Gastroesophageal sphincter (tissue), 4 donors: ENCODE results near the gene DYSF. TPM values are rescaled to one million over a fixed set of nuclear protein-coding genes. Genes with fewer than 3 reads are reported as not detected.

Experiments used
- ATAC-seq: fragments of 150-250 bp; one replicate; pipeline ENCODE4 v1.9.1; 2016; ENCODE audit warnings: mild to moderate bottlenecking, moderate library complexity
- H3K27ac ChIP-seq, 4 donors: fragments of 200-600 bp; sonication (generic) in 3 of 4; 1 replicate in 3 of 4; 2 replicates in 1 of 4; pipeline ENCODE4 v1.5.1; 2016 to 2019
- H3K27me3 ChIP-seq: fragments of 200-600 bp; sonication (generic); one replicate; pipeline ENCODE4 v1.5.1; 2019
- H3K36me3 ChIP-seq, 2 donors: fragments of 200-600 bp; sonication (generic); one replicate each; pipeline ENCODE4 v1.5.1; 2019; ENCODE audit warnings: control low read depth in 1 of 2
- H3K4me1 ChIP-seq, 3 donors: fragments of 200-600 bp; sonication (generic); 1 replicate in 2 of 3; 2 replicates in 1 of 3; pipeline ENCODE4 v1.5.1; 2016 to 2019; ENCODE audit warnings: control low read depth in 2 of 3
- H3K4me3 ChIP-seq, 2 donors: fragments of 200-600 bp; sonication (generic); one replicate each; pipeline ENCODE4 v1.5.1; 2019; ENCODE audit warnings: mild to moderate bottlenecking in 1 of 2, moderate library complexity in 1 of 2
- H3K9me3 ChIP-seq, 3 donors: fragments of 200-600 bp; sonication (generic); one replicate each; pipeline ENCODE4 v1.5.1; 2017 to 2019; ENCODE audit warnings: control low read depth in 2 of 3
- EP300 ChIP-seq: sonication (generic); formaldehyde crosslinking; IDR thresholded peaks from one replicate; pipeline ENCODE4 v1.6.1; 2017; ENCODE audit warnings: antibody characterized with exemption, mild to moderate bottlenecking
- POLR2A ChIP-seq, 2 donors: fragments of 450-650 bp; IDR thresholded peaks; one replicate each; pipeline ENCODE4 v1.6.1; 2017; ENCODE audit warnings: antibody characterized with exemption in 2 of 2, mild to moderate bottlenecking in 2 of 2, moderate library complexity in 1 of 2
- POLR2AphosphoS5 ChIP-seq: sonication (generic); formaldehyde crosslinking; IDR thresholded peaks from one replicate; pipeline ENCODE4 v1.6.1; 2017; ENCODE audit warnings: antibody characterized with exemption
- WGBS, 2 donors: methylation state at CpG; one replicate each; pipeline ENCODE4 v1.1.5; 2018; ENCODE audit warnings: low coverage in 1 of 2; 5-methylcytosine and 5-hydroxymethylcytosine counted together
- total RNA-seq, 4 donors: library from RNA; depleted of rRNA; stranded (reverse); fragments of >200 nt; gene quantifications; one replicate each; pipeline ENCODE4 v1.1.0, GENCODE V29; 2016
- TF ChIP-seq, protein P1 (sequence below), 4 experiments: fragments of 200-600 bp in 2 of 4; fragments of 450-650 bp in 2 of 4; sonication (generic) in 1 of 4; IDR thresholded peaks; one replicate each; pipeline ENCODE4 v1.5.1; 2017 to 2019; ENCODE audit warnings: antibody characterized with exemption in 4 of 4, mild to moderate bottlenecking in 2 of 4, moderate library complexity in 2 of 4

The DYSF gene
- total RNA-seq, 4 donors from 2014 or later, result 11.0 to 50.1 (median 17.4) TPM

DNA sequence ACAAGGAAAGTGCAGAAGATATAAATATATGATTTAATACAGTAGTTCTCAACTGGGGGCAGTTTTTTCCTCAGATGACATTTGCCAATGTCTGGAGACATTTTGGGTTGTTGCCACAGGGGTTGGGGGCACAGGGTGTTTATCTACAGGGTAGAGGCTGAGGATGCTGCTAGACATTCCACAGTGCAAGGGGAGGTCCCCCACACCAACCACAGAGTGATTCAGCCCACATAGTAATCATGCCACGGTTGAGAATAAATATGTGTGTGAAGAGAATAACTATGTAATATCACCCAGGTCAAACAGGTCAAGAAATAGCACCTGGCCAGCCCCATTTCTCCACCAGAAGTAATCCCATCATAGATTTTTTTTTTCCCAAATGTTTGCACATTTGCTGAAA lies 17.9 kb downstream of the DYSF start:
- 77% methylated on average over 1 of the region's 1 CpG; no CpG with 5 or more reads in 1 of the 2 donors for WGBS, 2 donors
- H3K27ac ChIP-seq, result no peak overlapping the region
- H3K36me3 ChIP-seq, result peaks cover 0 to 3% of the 10 kb centered on the region in 2 donors
- ATAC-seq, result no peak
- H3K27me3 ChIP-seq, result peaks cover 2% of the 10 kb centered on the region
- no peaks in the 10 kb centered on the region for H3K9me3 ChIP-seq
- TF ChIP-seq, protein P1, sequence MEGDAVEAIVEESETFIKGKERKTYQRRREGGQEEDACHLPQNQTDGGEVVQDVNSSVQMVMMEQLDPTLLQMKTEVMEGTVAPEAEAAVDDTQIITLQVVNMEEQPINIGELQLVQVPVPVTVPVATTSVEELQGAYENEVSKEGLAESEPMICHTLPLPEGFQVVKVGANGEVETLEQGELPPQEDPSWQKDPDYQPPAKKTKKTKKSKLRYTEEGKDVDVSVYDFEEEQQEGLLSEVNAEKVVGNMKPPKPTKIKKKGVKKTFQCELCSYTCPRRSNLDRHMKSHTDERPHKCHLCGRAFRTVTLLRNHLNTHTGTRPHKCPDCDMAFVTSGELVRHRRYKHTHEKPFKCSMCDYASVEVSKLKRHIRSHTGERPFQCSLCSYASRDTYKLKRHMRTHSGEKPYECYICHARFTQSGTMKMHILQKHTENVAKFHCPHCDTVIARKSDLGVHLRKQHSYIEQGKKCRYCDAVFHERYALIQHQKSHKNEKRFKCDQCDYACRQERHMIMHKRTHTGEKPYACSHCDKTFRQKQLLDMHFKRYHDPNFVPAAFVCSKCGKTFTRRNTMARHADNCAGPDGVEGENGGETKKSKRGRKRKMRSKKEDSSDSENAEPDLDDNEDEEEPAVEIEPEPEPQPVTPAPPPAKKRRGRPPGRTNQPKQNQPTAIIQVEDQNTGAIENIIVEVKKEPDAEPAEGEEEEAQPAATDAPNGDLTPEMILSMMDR (IDR thresholded peaks at IDR 0.05), result no peak
- TF ChIP-seq EP300 (no peak), POLR2A (IDR thresholded peaks at IDR 0.05) (no peak), POLR2AphosphoS5 (no peak)
- H3K4me3 ChIP-seq, result no peak overlapping the region
- H3K4me1 ChIP-seq, result peaks cover 0 to 33% (median 0%) of the 10 kb centered on the region in 3 donors

DNA sequence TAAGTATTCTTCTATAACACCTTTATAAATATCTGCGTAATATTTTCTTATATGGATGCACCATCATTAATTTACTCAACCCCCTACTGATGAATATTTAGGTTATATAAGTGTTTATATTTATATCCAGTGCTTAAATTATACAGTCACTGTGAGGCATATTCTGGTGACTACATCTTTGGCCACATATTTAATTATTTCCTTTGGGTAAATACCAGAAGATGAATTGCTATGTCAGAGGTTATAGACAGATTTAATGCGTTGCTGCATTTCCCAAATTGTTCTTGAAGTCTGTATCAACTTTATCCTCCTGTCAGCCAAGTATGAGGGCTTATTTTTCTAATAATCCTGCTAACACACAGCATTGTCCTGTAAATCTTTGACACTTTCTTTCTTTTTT lies 18.7 kb downstream of the DYSF start:
- no peaks in the 10 kb centered on the region for H3K9me3 ChIP-seq
- TF ChIP-seq POLR2A (IDR thresholded peaks at IDR 0.05), result no peak
- no peak for TF ChIP-seq POLR2AphosphoS5
- no peak for TF ChIP-seq EP300
- TF ChIP-seq, protein P1 (IDR thresholded peaks at IDR 0.05), result no peak
- peaks cover 0 to 27% (median 0%) of the 10 kb centered on the region in 3 donors for H3K4me1 ChIP-seq
- H3K27me3 ChIP-seq, result no peaks in the 10 kb centered on the region
- 61 to 64% methylated on average over 2 of the region's 2 CpGs for WGBS, 2 donors
- no peak for ATAC-seq
- H3K36me3 ChIP-seq, result peaks cover 0 to 3% of the 10 kb centered on the region in 2 donors
- H3K27ac ChIP-seq, result no peak overlapping the region
- no peak overlapping the region for H3K4me3 ChIP-seq

DNA sequence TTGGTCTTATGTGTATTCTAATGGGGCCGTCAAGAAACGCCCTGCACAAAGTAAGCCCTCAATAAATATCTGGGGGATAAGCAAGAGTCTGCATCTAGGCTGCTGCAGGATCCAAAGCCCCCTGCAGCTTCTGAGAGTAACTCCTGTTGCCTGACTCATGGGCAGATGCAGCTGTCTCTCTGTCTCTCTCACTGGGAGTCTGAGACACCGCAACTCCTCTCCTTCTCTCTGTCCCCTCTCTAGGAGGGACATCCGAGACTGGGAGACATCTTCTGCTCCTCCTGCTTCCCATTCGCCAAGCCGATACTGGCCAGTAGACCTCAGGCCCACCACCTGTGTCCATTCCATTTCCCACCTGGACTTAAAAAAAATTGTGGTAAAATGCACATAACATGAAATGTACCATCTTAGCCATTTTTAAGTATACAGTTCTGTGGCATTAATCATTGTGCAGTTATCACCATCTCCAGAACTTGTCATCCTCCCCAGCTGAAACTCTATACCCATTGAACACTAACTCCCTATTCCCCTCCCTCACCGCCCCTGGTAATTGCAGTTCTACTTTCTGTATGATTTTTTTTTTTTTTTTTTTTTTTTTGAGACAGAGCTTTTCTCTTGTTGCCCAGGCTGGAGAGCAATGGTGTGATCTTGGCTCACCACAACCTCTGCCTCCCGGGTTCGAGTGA lies 20.1 kb downstream of the DYSF start:
- no peak overlapping the region for H3K4me3 ChIP-seq
- no peak overlapping the region for H3K27ac ChIP-seq
- peaks cover 0 to 3% of the 10 kb centered on the region in 2 donors for H3K36me3 ChIP-seq
- no peaks in the 10 kb centered on the region for H3K27me3 ChIP-seq
- 94 to 97% methylated on average over 3 to 8 of the region's 9 CpGs for WGBS, 2 donors
- TF ChIP-seq, protein P1 (IDR thresholded peaks at IDR 0.05), result no peak
- TF ChIP-seq POLR2AphosphoS5, result no peak
- H3K9me3 ChIP-seq, result no peaks in the 10 kb centered on the region
- no peak for ATAC-seq
- peaks cover 0 to 15% (median 0%) of the 10 kb centered on the region in 3 donors for H3K4me1 ChIP-seq

DNA sequence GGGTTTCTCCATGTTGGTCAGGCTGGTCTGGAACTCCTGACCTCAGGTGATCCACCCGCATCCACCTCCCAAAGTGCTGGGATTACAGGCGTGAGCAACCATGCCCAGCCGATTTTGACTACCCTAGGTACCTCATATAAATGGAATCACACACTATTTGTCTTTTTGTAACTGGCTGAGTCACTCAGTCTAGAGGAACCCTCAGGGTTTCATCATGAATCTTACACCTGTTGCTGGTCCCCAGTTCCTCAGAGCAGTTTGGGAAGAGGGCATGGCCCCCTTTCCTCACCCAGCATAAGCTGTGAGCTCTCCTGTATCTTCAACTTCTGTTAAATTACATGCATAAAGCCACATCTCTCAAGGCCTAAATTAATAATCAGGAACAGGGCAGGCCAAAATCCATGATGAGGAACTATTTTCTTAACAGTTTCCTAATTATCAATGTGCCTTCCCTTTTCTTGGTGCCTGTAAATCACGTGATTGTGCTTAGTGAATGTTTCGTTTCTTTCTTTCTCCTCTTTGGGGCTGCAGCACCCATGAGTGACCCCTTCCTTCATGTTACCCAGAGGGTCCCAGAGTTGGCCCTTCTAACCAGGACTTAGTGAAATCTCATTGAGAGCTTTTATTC lies 20.9 kb downstream of the DYSF start:
- H3K4me3 ChIP-seq, result no peak overlapping the region
- peaks cover 0 to 8% (median 0%) of the 10 kb centered on the region in 3 donors for H3K4me1 ChIP-seq
- TF ChIP-seq EP300 (no peak), POLR2AphosphoS5 (no peak), POLR2A (IDR thresholded peaks at IDR 0.05) (no peak)
- TF ChIP-seq, protein P1 (IDR thresholded peaks at IDR 0.05), result no peak
- no peaks in the 10 kb centered on the region for H3K27me3 ChIP-seq
- peaks cover 0 to 3% of the 10 kb centered on the region in 2 donors for H3K36me3 ChIP-seq
- H3K27ac ChIP-seq, result peak overlapping the region in 2 of 4 donors; percentile 14 to 16
- 63 to 83% methylated on average over 2 to 3 of the region's 5 CpGs for WGBS, 2 donors
- no peaks in the 10 kb centered on the region for H3K9me3 ChIP-seq
- peak; percentile 22 for ATAC-seq
